HT1080 (cell line): ENCODE data around the gene MAN2A1. TPM values are rescaled to one million over a fixed set of nuclear protein-coding genes. Genes with fewer than 3 reads are reported as not detected.

Experiments used
- DNase-seq: peaks from one replicate; pipeline ENCODE4 v3.0.0-alpha.2; 2015; ENCODE audit warnings: low read depth
- total RNA-seq: library from RNA; depleted of rRNA; stranded (reverse); fragments of >200 nt; shearing (Covaris generic); gene quantifications from 2 replicates; pipeline ENCODE4 v1.2.3, GENCODE V29; 2014

Gene MAN2A1
- total RNA-seq, 1 experiment from 2014 or later, result 26.4 TPM

GRCh38 chr5:109705596-109705995 lies 15.9 kb downstream of the MAN2A1 start:
- DNase-seq, result no peak

DNA sequence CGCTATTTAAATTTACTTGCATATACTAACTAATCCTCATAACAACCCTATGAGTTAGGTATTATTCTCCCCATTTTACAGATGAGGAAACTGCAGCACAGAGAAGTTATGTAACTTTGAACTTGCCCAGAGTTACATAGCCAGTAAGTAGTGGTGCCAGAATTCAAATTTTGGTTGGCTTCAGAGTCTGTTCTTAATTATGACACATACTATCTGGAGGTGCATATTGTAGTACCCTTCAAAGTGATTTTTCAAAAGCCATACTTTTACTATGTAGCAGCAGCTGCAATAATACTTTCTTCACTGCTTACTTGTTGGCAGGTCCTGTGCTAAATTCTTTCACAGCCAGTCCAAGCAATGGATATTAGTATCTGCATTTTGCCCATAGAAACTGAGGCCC lies 16.4 kb downstream of the MAN2A1 start:
- no peak for DNase-seq

- DNase-seq, result no peak
Observed at GRCh38 chr5:109707531-109707930, 17.8 kb downstream of the MAN2A1 start.

DNA sequence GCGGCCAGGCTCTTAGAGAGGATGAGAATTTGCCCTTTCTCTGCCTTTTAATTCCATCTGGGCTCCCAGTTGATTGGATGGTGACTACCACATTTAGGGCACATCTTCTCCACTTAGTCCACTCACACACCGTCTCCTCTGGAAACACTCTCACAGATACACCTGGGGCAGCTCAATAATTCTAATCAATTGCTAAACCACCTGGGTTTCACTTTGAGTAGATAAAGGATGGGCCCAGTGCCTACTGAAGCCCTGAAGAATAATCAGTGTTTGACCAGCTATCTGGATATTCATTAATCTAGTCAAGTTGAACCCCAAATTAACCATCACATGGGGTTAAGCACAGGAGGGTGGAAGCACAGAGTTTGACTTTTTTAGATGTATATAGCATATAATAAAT lies 19.1 kb downstream of the MAN2A1 start:
- DNase-seq, result no peak

DNA sequence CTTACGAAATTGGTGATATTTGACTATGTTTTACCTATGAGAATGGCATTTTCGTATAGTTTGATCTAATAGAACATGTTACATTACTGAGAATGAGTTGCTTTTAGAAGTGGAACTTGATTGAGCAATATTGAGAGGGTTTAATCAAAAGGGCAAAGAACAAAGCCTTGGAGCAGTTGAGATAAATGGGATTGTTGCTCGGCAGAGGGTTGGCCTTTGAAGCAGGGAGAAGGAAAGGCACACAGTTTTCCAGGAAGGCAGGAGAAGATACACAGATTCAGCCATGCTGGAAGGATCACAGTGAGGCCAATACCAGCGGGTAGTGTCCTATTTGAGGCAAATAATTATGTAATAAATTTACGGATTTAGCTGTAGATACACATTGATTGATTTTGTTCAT lies 19.5 kb downstream of the MAN2A1 start:
- DNase-seq, result no peak

DNA sequence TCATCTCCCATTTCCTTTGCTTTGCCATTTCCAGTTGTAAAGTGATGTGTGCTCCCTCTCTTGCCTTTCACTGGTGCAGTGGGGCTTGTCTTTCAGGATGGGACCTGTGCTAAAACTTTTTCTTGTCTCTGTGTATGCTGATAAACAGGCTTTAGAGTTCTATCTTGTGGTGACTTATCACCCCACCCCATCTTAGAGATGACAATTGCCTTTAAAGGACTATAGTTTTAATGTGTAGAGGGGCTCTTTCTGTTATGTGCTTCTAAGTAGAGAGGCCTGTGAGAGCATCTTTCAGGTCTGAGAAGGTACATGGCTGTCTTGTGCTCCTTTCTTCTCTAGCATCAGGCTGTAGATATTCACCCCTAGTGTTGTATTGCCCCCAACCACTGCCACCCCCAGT lies 21.9 kb downstream of the MAN2A1 start:
- no peak for DNase-seq

- no peak for DNase-seq
Observed at GRCh38 chr5:109713453-109713852, 23.7 kb downstream of the MAN2A1 start.

- DNase-seq, result no peak
Observed at GRCh38 chr5:109714592-109714991, 24.9 kb downstream of the MAN2A1 start.

DNA sequence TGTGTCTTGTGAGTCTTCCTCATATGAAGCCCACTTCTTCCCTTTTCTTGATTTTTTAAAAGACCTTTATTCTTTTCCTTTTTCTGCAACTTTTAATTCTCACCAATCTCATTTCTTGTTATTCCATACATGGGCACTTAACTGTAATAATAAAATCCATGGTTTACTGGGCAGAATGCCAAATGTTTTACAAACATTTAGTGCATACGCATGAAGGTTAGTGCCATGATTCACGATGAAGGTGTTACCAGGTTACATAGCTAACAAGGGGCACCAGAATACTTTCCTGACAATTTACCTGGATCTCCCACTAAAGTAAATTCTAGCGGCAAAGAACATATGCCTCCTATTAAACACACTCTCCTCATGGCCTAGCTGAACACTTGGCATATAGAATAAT lies 28.5 kb downstream of the MAN2A1 start:
- no peak for DNase-seq

- no peak for DNase-seq
Observed at GRCh38 chr5:109718632-109719031, 28.9 kb downstream of the MAN2A1 start.

DNA sequence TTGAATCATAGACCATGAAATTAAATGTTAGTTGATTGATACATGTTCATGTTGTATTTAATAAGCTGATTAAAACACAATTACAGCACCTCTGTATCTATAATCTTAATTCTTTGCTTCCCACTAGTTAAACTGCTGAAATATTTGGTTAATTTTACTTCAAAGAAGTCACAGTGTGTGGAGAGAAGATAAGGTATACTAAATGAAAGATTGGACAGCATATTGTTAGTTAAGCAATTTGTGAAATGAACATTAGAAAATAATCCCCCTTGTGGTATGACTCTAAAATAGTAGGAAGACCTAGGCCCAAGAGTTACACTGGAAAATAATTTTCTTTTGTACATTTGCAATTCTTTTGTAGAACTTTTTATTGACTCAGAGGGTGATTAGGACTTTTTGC lies 30.3 kb downstream of the MAN2A1 start:
- DNase-seq, result no peak

GRCh38 chr5:109721741-109722140 lies 32.0 kb downstream of the MAN2A1 start:
- DNase-seq, result no peak

DNA sequence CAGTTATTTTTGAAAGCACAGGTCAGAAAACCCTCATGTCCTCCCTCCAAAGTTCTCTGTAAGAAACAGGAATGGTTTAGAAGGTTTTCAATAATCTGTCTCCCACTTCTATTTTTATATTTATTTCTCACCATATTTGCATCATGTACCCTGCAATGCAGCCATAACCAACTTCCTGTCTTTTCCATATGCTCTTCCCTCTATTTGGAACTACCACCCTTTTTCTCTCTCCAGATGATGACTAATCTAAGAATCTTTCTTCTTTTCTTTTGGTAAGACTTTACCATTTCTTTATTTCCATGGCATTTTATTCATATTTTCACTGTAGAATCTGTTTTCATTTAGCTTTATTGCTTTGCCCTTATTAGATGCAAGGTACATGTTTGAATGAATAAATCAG lies 33.9 kb downstream of the MAN2A1 start:
- no peak for DNase-seq

DNA sequence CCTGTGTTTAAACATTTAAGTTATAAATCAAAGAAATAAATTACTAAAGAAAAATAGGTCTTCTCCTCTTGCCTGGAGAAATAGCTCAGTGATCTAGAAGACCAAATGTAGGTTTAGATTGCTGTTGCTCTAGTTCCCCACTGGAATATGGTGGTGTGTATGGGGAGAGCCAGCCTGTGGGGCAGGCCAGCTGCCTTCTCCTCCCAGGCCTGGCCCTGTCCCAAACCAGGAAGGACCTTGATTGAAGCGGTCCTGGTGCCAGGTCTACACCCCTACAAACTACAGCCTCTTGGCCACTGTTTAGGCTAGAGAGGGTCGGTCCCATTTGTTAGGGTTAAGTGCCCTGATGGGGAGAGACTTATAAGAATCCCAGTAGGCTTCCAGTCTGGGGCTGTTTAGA lies 35.4 kb downstream of the MAN2A1 start:
- no peak for DNase-seq

DNA sequence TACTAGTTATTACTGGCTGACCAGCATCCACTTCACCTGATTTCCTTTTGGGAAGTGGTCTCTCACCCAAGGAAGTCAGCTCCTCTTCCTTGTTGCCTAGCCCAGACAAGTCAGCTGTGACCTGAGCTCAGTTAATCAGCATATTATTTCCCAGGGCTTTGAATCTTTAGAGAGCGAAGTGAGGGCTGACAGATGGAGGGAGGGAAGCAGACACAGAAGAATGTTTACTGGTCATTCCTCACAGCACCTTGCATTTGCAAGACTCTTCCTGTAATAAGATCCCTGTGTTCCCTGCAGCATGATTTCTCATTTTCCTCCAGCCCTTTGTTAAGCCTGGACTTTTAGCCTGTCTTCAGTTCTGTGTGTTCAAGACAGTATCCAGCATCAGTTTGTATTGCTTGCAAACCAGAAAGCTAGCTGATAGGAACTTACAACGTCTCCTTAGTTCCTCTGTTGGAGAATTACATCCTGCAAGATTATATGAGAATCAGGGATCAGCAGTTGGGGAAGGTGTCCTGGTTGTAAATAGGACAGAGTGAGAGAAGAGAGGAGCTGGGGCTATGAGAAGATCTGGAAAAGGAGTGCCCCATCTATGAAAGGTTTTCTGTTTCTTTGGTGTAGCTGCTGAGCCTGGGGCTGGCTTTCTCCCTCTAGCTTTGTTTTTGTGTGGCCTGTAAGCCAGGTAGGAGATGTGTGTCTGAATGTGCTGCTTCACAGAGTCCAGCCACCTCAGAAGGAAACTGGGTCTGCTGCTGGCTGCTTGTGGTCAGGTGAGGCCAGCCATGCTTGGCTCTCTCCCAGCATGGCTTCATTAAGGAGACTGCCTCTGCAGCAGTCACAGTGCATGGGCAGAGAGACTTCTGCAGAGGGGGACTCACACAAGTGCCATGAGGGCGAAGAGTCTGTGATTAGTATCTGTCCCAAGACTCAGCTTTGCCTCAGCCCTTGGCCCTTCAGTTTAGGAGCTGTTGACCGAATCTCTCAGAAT lies 50.3 kb downstream of the MAN2A1 start:
- DNase-seq, result peak; percentile 66

GRCh38 chr5:109740966-109741365 lies 51.2 kb downstream of the MAN2A1 start:
- DNase-seq, result no peak

DNA sequence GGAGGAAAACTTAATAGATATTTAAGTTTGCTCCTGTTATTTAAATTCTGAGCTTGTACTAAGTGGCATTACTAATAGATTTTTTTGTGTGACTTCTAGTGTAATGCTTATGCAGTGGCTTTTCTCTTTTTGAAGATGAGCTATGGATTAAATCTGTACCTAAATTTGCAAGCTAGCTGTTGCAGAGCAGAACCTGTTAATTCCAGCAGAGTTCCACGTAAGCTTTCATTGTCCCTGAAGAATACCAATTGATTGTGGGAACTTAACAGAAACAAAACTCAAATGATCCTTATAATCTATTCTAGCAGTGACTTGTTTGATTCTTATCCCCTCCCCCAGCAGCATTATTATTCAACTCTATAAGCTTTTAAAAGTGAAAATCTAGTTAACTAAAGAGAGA lies 51.7 kb downstream of the MAN2A1 start:
- DNase-seq, result no peak

- no peak for DNase-seq
Observed at GRCh38 chr5:109743041-109743531, 53.4 kb downstream of the MAN2A1 start.

- peak; percentile 92 for DNase-seq
Observed at GRCh38 chr5:109743770-109744212, 54.1 kb downstream of the MAN2A1 start.

DNA sequence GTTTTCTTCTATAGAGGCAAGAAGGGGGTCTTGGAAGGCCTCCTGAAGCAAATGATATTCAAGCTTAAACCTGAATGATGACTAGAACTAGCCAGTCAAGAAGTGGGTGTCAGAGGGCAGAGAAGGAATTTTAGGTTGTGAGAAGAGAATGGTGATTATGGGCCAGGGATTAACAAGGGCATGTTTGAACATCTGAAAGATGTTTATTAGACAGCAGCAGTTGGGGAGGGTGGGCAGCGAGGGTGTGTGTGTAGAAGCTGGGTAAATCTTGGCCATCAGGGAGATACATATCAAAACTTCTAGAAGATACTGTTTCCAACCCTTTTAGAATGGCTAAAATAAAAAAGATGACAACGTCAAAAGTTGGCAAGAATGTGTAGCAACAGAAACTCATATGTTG lies 54.5 kb downstream of the MAN2A1 start:
- no peak for DNase-seq

- no peak for DNase-seq
Observed at GRCh38 chr5:109748546-109748945, 58.8 kb downstream of the MAN2A1 start.

GRCh38 chr5:109750463-109750862 lies 60.7 kb downstream of the MAN2A1 start:
- no peak for DNase-seq

DNA sequence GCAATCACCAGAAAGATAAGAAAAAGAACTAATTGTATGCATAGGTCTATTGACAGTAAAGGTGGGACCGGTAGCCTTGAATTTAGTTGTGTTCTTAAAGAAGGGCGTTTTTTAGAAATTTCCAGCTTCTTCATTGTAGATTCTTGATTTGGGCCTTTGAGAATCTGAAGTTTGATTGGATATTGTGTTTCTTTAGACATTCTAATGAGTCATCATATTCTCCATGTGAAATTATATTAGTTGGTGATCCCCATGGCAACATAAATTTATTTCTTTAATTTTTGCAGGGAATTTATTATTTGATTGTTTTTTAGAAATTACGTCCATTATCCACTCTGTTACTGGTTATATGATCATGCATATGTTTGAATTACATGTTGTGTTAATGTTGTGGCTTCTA lies 63.6 kb downstream of the MAN2A1 start:
- DNase-seq, result no peak
